ENCODE data around the gene APRT.

DNA sequence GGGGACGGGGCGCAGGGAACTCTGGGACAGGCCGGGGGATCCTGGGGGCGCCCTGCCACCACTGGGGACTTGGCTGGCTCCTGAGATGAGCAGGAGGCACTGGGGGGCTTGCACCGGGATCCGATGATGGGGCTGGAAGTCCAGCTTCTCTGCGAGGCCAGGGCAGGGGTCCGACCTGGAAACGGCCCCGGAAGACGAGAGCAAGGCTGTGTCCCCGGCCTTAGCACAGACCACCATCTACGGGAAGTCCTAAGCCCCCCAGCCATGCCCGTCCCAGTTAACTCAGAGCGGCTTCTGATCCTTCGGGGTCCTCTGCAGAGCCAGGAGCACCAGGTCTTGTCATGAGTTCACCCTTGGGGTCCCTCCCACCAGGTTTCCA is 7.6 kb downstream of the APRT start:
- TF ChIP-seq, protein P1, sequence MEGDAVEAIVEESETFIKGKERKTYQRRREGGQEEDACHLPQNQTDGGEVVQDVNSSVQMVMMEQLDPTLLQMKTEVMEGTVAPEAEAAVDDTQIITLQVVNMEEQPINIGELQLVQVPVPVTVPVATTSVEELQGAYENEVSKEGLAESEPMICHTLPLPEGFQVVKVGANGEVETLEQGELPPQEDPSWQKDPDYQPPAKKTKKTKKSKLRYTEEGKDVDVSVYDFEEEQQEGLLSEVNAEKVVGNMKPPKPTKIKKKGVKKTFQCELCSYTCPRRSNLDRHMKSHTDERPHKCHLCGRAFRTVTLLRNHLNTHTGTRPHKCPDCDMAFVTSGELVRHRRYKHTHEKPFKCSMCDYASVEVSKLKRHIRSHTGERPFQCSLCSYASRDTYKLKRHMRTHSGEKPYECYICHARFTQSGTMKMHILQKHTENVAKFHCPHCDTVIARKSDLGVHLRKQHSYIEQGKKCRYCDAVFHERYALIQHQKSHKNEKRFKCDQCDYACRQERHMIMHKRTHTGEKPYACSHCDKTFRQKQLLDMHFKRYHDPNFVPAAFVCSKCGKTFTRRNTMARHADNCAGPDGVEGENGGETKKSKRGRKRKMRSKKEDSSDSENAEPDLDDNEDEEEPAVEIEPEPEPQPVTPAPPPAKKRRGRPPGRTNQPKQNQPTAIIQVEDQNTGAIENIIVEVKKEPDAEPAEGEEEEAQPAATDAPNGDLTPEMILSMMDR (IDR thresholded peaks at IDR 0.05): no peak
- TF ChIP-seq POLR2A (IDR thresholded peaks at IDR 0.05): no peak

Measured in uterus (tissue), 2 donors.